AG10803 (cell line): ENCODE data around the gene SALL4.
A peak's percentile ranks its signal among the peaks of the same experiment; 100 is the strongest.
"Not testable (repeated sequence)": the region's sequence is repeated elsewhere in the genome, so short reads cannot be mapped to it uniquely, and the experiment has no call there.

Experiments
- DNase-seq: peaks from one replicate; pipeline ENCODE4 v3.0.0; 2010; ENCODE audit warnings: low read depth
- H3K4me3 ChIP-seq: 2 replicates; pipeline ENCODE4 v1.5.1; 2011; ENCODE audit warnings: mild to moderate bottlenecking, low read length, control low read depth
- TF ChIP-seq, protein P1 (sequence below): conservative IDR thresholded peaks from 2 replicates; pipeline ENCODE4 v1.5.1; 2011; ENCODE audit warnings: mild to moderate bottlenecking, low read length, control low read depth, inconsistent platforms

Gene SALL4

GRCh38 chr20:51775241-51775640, 27.1 kb downstream of the SALL4 start:
- H3K4me3 ChIP-seq: no peak overlapping the region
- TF ChIP-seq, protein P1, sequence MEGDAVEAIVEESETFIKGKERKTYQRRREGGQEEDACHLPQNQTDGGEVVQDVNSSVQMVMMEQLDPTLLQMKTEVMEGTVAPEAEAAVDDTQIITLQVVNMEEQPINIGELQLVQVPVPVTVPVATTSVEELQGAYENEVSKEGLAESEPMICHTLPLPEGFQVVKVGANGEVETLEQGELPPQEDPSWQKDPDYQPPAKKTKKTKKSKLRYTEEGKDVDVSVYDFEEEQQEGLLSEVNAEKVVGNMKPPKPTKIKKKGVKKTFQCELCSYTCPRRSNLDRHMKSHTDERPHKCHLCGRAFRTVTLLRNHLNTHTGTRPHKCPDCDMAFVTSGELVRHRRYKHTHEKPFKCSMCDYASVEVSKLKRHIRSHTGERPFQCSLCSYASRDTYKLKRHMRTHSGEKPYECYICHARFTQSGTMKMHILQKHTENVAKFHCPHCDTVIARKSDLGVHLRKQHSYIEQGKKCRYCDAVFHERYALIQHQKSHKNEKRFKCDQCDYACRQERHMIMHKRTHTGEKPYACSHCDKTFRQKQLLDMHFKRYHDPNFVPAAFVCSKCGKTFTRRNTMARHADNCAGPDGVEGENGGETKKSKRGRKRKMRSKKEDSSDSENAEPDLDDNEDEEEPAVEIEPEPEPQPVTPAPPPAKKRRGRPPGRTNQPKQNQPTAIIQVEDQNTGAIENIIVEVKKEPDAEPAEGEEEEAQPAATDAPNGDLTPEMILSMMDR: no peak
- no peak for DNase-seq

GRCh38 chr20:51772236-51772635, 30.1 kb downstream of the SALL4 start:
- no peak for DNase-seq
- TF ChIP-seq, protein P1: no peak
- no peak overlapping the region for H3K4me3 ChIP-seq

DNA sequence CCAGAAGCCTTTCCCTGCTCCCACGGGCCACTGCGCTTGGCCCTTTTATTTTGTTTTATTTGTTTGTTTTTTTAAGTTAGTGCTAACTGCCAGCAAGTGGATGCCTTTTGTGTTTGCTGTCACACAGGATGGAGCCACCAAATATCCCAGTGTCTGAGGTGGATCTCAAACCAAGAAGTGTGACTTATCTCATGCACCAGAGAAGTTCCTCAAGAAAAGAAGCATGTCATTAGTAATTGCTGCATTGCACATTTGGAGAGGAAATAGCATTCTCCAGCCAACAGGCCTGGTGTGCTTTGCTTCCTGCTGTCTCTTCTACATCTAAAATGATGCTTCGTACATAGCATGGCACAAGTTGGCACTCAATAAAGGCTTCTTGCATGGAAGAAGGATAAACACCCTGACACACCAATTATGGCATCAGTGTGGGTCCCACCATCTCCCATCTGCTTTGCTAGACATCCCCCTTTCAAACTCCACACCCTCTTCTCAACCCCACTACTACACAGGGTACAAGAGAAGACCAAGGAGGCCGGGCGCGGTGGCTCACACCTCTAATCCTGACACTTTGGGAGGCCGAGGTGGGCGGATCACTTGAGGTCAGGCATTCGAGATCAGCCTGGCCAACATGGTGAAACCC, 32.2 kb downstream of the SALL4 start:
- TF ChIP-seq, protein P1: no peak
- peak; percentile 18 for DNase-seq
- H3K4me3 ChIP-seq: no peak overlapping the region

DNA sequence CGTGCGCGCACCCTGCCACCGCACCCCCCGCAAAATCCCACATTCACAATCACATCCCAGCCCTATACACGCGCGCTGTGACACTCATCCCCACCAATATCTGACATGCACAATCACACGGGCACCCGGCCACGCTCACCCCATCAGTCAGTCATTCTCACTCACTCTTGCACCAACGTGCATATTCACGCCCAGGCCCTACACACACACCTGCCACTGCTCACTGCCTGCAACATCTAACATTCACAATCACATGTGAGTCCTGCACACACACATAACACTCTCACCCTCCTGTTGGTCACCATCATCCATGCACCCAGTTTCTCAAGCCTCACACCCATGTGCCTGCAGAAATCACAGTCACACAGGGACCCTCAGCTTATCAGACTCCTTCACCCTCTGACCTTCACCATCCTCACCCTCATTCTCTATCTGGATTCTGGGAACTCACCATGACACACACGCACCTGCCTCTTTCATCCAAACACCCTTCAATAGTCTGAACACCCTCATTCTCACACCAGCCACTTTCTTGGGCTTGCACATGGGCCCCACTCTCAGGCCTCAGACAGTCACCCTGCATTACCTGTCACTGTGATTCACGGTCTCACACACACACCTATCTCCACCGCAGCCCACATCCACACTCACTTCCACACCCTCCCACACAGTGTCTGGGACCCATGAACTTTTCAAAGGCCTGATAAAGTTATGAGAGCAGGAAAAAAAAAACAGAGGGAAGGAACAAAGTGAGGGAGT, 33.4 kb downstream of the SALL4 start:
- DNase-seq: no peak
- TF ChIP-seq, protein P1: no peak
- H3K4me3 ChIP-seq: peak overlapping the region; percentile 48

DNA sequence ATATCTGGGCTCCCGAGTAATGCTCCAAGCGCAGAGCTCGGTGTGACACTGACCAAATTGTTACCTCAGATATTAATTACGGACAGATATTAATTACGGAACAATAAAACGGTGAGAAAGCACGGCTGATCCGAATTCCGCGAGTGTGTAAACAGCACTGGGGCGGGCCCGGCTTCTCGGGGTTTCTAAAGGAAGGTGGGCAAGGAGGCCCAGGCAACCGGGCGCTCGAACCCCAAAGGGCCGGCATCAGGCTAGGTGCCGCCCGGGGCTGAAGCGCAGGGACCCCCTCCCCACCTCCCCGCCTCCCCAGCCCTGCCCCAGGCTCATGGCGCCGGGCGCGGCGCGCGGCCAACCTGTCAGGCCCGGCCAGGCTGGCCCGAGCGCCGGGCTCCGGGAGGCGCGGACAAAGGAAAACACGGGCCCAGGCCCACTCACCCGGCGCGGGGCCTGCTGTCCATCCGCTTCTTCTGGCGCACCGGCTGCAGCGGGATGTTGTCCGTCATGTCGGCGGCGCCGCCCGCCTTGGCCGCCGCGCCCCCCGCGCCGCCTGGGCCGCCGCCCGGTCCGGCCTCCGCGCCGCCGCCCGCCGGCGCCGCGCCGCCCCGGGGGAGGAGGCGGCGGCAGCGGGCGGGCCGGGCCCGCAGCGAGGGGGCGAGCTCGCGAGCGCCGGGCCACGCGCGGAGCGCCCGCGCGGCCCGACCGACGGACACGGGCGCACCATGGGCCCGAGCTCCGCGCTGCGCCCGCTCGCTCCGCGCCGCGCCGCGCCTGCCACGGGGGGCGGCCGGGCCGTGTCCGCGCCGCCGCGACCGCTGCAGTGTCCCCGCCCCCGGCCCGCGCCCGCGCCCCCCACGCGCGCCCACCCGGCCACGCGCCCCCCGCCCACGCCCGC, 34.2 kb downstream of the SALL4 start, which contains the start of gene ATP9A:
Gene ATP9A (minus strand): TSS at position 524 of the 892 bp plus-strand sequence. CDS start 21 bp downstream, at position 503.
- TF ChIP-seq, protein P1: no peak
- H3K4me3 ChIP-seq: peak within 1 kb of the TSS; percentile 84
- DNase-seq: peak; percentile 35

DNA sequence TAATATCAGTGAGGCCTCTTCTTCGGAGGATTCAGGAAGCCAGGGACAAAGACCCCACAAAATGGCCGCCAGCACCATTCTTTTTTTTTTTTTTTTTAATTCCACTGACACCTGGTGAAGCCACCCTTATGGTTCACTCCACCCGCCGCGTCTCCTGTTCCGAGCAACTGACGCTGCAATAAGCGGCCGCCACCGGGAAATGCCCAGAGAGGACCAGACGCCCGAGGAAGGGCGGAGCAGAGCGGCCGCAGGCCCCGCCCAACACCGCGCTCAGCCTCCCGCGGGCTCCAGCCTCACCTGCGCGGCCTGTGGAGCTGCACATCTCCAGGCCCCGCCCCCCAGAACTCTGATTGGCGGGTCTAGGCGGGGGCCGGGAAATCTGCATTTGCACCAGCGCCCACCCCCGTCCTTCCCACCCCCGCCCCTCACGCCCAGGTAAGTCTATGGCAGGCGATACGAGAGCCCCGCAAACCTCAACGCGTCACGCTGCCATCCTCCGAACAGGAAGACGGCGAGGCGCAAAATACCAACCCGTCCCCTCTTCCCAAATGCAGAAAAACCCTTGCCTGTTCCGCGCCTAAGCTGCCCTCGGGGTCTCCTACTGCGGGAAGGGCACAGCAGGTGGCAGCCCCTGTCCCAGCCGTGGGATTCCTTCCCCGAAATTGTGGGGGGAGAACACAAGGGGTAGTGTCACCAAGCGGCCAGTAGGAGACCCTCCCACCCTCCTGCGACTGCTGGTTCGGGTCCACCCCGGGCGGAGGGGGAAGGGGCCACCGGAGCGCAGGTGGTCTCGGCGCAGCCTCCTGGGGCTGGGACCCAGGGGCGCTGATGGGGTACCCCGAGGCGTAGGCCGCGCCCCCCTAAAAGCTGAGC, 35.1 kb downstream of the SALL4 start:
- DNase-seq: peak; percentile 20
- H3K4me3 ChIP-seq: peak overlapping the region; percentile 84
- TF ChIP-seq, protein P1: peak; percentile 51

- not testable (repeated sequence) for DNase-seq, H3K4me3 ChIP-seq
These were observed 36.9 kb downstream of the SALL4 start for GRCh38 chr20:51765381-51765780.
